SK-N-SH (cell line): ENCODE data around the gene AGAP1. TPM values are rescaled to one million over a fixed set of nuclear protein-coding genes. Genes with fewer than 3 reads are reported as not detected.

ENCODE experiments used
- CTCF ChIA-PET: fragments of 300-600, 350-600 bp; formaldehyde crosslinking; extraction: SDS; loops from one replicate; lab custom pipeline; 2021; lab: Yijun Ruan, JAX
- POLR2A ChIA-PET: fragments of 350-600 bp; sonication (Branson Sonifier 250); formaldehyde crosslinking; extraction: SDS; loops from one replicate; lab custom pipeline; 2020; ENCODE audit warnings: antibody characterized with exemption, inconsistent platforms; lab: Yijun Ruan, JAX
- DNase-seq: peaks from one replicate; pipeline ENCODE4 v3.0.0; 2012
- H2AFZ ChIP-seq: fragments of 200-600 bp; sonication (generic); 2 replicates; pipeline ENCODE4 v1.8.1; 2016; ENCODE audit warnings: antibody characterized with exemption, mild to moderate bottlenecking, low read depth
- H3F3A ChIP-seq: fragments of 200-600 bp; sonication (generic); replicated peaks from 2 replicates; pipeline ENCODE3; 2016; ENCODE audit warnings: antibody characterized with exemption, mild to moderate bottlenecking; ENCODE audit not compliant: insufficient read depth
- H3K27ac ChIP-seq, 2 experiments: fragments of 200-500 bp in 1 of 2; fragments of 200-600 bp in 1 of 2; sonication (Bioruptor generic) in 1 of 2; sonication (generic), shearing (Covaris generic) in 1 of 2; 2 replicates each; pipeline versions ENCODE4 v1.5.1 to v1.6.1; 2014 to 2016; ENCODE audit warnings: low read depth in 2 of 2, inconsistent platforms in 1 of 2, low read length in 1 of 2, mild to moderate bottlenecking in 1 of 2, mixed read lengths in 1 of 2
- H3K27me3 ChIP-seq: fragments of 200-600 bp; sonication (generic), shearing (Covaris generic); 2 replicates; pipeline ENCODE4 v1.6.1; 2016; ENCODE audit warnings: mixed run types; ENCODE audit not compliant: insufficient read depth
- H3K36me3 ChIP-seq, 2 experiments: fragments of 200-500 bp in 1 of 2; fragments of 200-600 bp in 1 of 2; sonication (Bioruptor generic) in 1 of 2; sonication (generic) in 1 of 2; replicated peaks in 1 of 2; 2 replicates each; pipeline versions ENCODE3 to v1.5.1; 2014 to 2016; ENCODE audit warnings: low read length in 1 of 2, mild to moderate bottlenecking in 1 of 2; ENCODE audit not compliant: insufficient read depth in 2 of 2, control insufficient read depth in 1 of 2
- H3K4me1 ChIP-seq, 2 experiments: fragments of 200-500 bp in 1 of 2; fragments of 200-600 bp in 1 of 2; sonication (Bioruptor generic) in 1 of 2; sonication (generic), shearing (Covaris generic) in 1 of 2; 2 replicates each; pipeline versions ENCODE4 v1.5.1 to v1.6.1; 2014 to 2016; ENCODE audit warnings: low read depth in 1 of 2, low read length in 1 of 2, mixed run types in 1 of 2; ENCODE audit not compliant: insufficient read depth in 2 of 2, control insufficient read depth in 1 of 2
- H3K4me2 ChIP-seq: fragments of 200-600 bp; sonication (generic), shearing (Covaris generic); 2 replicates; pipeline ENCODE4 v1.6.1; 2017; ENCODE audit warnings: mixed run types
- H3K4me3 ChIP-seq, 2 experiments: fragments of 200-500 bp in 1 of 2; fragments of 200-600 bp in 1 of 2; sonication (Bioruptor generic) in 1 of 2; sonication (generic), shearing (Covaris generic) in 1 of 2; 2 replicates each; pipeline versions ENCODE4 v1.5.1 to v1.8.1; 2014 to 2016; ENCODE audit warnings: low read depth in 2 of 2, inconsistent platforms in 1 of 2, low read length in 1 of 2, mild to moderate bottlenecking in 1 of 2, mixed read lengths in 1 of 2, moderate library complexity in 1 of 2
- H3K79me2 ChIP-seq: fragments of 200-600 bp; sonication (generic); 2 replicates; pipeline ENCODE4 v1.8.1; 2017; ENCODE audit warnings: mild to moderate bottlenecking; ENCODE audit not compliant: insufficient read depth
- H3K9ac ChIP-seq: fragments of 200-600 bp; sonication (generic); 2 replicates; pipeline ENCODE4 v1.6.1; 2017; ENCODE audit warnings: mixed run types
- H3K9me2 ChIP-seq: fragments of 200-600 bp; sonication (generic); 2 replicates; pipeline ENCODE4 v1.6.1; 2017; ENCODE audit warnings: mixed run types
- H3K9me3 ChIP-seq: fragments of 200-600 bp; sonication (generic); 2 replicates; pipeline ENCODE4 v1.6.1; 2017; ENCODE audit warnings: mixed run types, mild to moderate bottlenecking, moderate library complexity
- H4K20me1 ChIP-seq: fragments of 200-600 bp; sonication (generic); 2 replicates; pipeline ENCODE4 v1.6.1; 2017; ENCODE audit warnings: mild to moderate bottlenecking, mixed run types; ENCODE audit not compliant: insufficient read depth
- ELF1 ChIP-seq: IDR thresholded peaks from 2 replicates; pipeline ENCODE4 v1.4.0; 2012
- FOXJ3 ChIP-seq: sonication (generic); formaldehyde crosslinking; IDR thresholded peaks from 2 replicates; pipeline ENCODE4 v1.5.1; 2020; ENCODE audit warnings: mild to moderate bottlenecking, missing genetic modification reagents
- FOXM1 ChIP-seq: IDR thresholded peaks from 2 replicates; pipeline ENCODE4 v1.4.0; 2012; ENCODE audit warnings: low read depth, mild to moderate bottlenecking
- GATA2 ChIP-seq: sonication (generic); formaldehyde crosslinking; IDR thresholded peaks from 2 replicates; pipeline ENCODE4 v1.5.0; 2020; ENCODE audit warnings: mild to moderate bottlenecking, missing genetic modification reagents
- JUND ChIP-seq: IDR thresholded peaks from 2 replicates; pipeline ENCODE4 v1.4.0; 2012
- MEF2A ChIP-seq: IDR thresholded peaks from 2 replicates; pipeline ENCODE4 v1.4.0; 2012; ENCODE audit warnings: low read depth, borderline replicate concordance
- POLR2AphosphoS5 ChIP-seq: IDR thresholded peaks from 2 replicates; pipeline ENCODE4 v1.6.1; 2012; ENCODE audit warnings: low read depth, low read length
- RAD21 ChIP-seq: IDR thresholded peaks from 2 replicates; pipeline ENCODE4 v1.6.1; 2012; ENCODE audit warnings: mild to moderate bottlenecking, low read length
- REST ChIP-seq: IDR thresholded peaks from 2 replicates; pipeline ENCODE4 v1.6.1; 2012; ENCODE audit warnings: mild to moderate bottlenecking, low read depth, low read length, moderate library complexity
- RXRA ChIP-seq: IDR thresholded peaks from 2 replicates; pipeline ENCODE4 v1.4.0; 2012; ENCODE audit warnings: low read depth, mild to moderate bottlenecking, borderline replicate concordance
- SIN3A ChIP-seq: IDR thresholded peaks from 2 replicates; pipeline ENCODE4 v1.6.1; 2012; ENCODE audit warnings: low read depth, mild to moderate bottlenecking, low read length, moderate library complexity, borderline replicate concordance
- TAF1 ChIP-seq: IDR thresholded peaks from 2 replicates; pipeline ENCODE4 v1.6.1; 2012; ENCODE audit warnings: low read depth, mild to moderate bottlenecking, low read length, moderate library complexity, borderline replicate concordance
- TCF12 ChIP-seq: IDR thresholded peaks from 2 replicates; pipeline ENCODE4 v1.4.0; 2012
- USF1 ChIP-seq: IDR thresholded peaks from 2 replicates; pipeline ENCODE4 v1.4.0; 2012; ENCODE audit warnings: low read depth, borderline replicate concordance
- WGBS: methylation state at CpG from one replicate; pipeline ENCODE4 v1.1.6; 2017; ENCODE audit warnings: low lambda C conversion rate; 5-methylcytosine and 5-hydroxymethylcytosine counted together
- polyA plus RNA-seq, 3 experiments: library from polyadenylated mRNA; depleted of rRNA; stranded (reverse); fragments of >200 nt; gene quantifications; 2 replicates each; pipeline ENCODE4 v1.2.3, GENCODE V29; 2012

Gene AGAP1
- polyA plus RNA-seq, 1 of the 3 experiments (the other 2 are of a cell fraction), result 8.8 TPM

- Histone ChIP-seq H3K36me3 (no peaks in the 10 kb centered on the region), H3K79me2 (no peaks in the 10 kb centered on the region), H3K9ac (no peak overlapping the region), H3K9me3 (no peaks in the 10 kb centered on the region), H3K4me2 (no peak overlapping the region), H3K4me1 (no peaks in the 10 kb centered on the region), H3K27ac (no peak overlapping the region), H4K20me1 (no peaks in the 10 kb centered on the region), H3K9me2 (no peaks in the 10 kb centered on the region), H2AFZ (no peak overlapping the region)
- POLR2A ChIA-PET, result no interaction called here
- CTCF ChIA-PET, result no interaction called here
- no peak for DNase-seq
- 95% methylated on average over 8 of the region's 8 CpGs for WGBS
- TF ChIP-seq RXRA, result no peak
- TF ChIP-seq, all 33 proteins: peak for 0
- Histone ChIP-seq H3K27me3 (no peaks in the 10 kb centered on the region), H3K4me3 (no peak overlapping the region), H3F3A (no peaks in the 10 kb centered on the region)
These were observed 350.7 kb downstream of the AGAP1 start for GRCh38 chr2:235844561-235844960.

GRCh38 chr2:235845245-235845644 lies 351.4 kb downstream of the AGAP1 start:
- Histone ChIP-seq H3F3A (no peaks in the 10 kb centered on the region), H3K79me2 (no peaks in the 10 kb centered on the region), H3K4me3 (no peak overlapping the region), H3K9me3 (no peaks in the 10 kb centered on the region), H3K9me2 (no peaks in the 10 kb centered on the region), H3K4me2 (no peak overlapping the region), H4K20me1 (no peaks in the 10 kb centered on the region), H3K9ac (no peak overlapping the region), H3K36me3 (no peaks in the 10 kb centered on the region), H2AFZ (no peak overlapping the region), H3K27me3 (no peaks in the 10 kb centered on the region), H3K4me1 (no peaks in the 10 kb centered on the region), H3K27ac (no peak overlapping the region)
- CTCF ChIA-PET, result no interaction called here
- TF ChIP-seq JUND, result no peak
- no peak for TF ChIP-seq REST
- POLR2A ChIA-PET, result no interaction called here
- WGBS, result 74% methylated on average over 6 of the region's 6 CpGs
- no peak for DNase-seq

- Histone ChIP-seq H3K9ac (no peak overlapping the region), H3K36me3 (no peaks in the 10 kb centered on the region), H3K9me3 (no peaks in the 10 kb centered on the region), H3K27me3 (no peaks in the 10 kb centered on the region), H3K79me2 (no peaks in the 10 kb centered on the region), H3K4me2 (no peak overlapping the region), H4K20me1 (no peaks in the 10 kb centered on the region), H3K9me2 (no peaks in the 10 kb centered on the region), H3K4me1 (peaks cover 0 to under 1% of the 10 kb centered on the region in 2 experiments; a peak in 1 of 4 replicates), H3F3A (no peaks in the 10 kb centered on the region), H2AFZ (no peak overlapping the region), H3K27ac (no peak overlapping the region), H3K4me3 (no peak overlapping the region)
- ChIA-PET CTCF (no interaction called here), POLR2A (no interaction called here)
- TF ChIP-seq ELF1 (no peak), MEF2A (no peak), TCF12 (no peak), POLR2AphosphoS5 (no peak), REST (no peak), RAD21 (no peak), FOXM1 (no peak), USF1 (no peak), SIN3A (no peak), GATA2 (CRISPR knock-in tag) (no peak), RXRA (no peak), TAF1 (no peak), FOXJ3 (CRISPR knock-in tag) (no peak)
- no peak for DNase-seq
- WGBS, result 95% methylated on average over 11 of the region's 11 CpGs
These were observed 353.7 kb downstream of the AGAP1 start for GRCh38 chr2:235847576-235847975.
